GM12878 (cell line): ENCODE results near the gene AURKA. TPM values are rescaled to one million over a fixed set of nuclear protein-coding genes. Genes with fewer than 3 reads are reported as not detected.

ENCODE experiments used
- ATAC-seq: fragments of 200-7000 bp; cut with Tn5 transposase; 3 replicates; pipeline ENCODE4 v1.9.1; 2020; ENCODE audit warnings: mild to moderate bottlenecking, moderate library complexity
- BruUV-seq: library from RNA; stranded (reverse); fragments of 400-500 nt; replicated peaks from 2 replicates; lab custom pipeline; 2021; lab: Mats Ljungman, UMichigan
- CTCF ChIA-PET: fragments of 300-600 bp; sonication (Branson Sonifier 250); formaldehyde crosslinking; extraction: SDS; loops from one replicate; lab custom pipeline; 2021; ENCODE audit warnings: inconsistent platforms; lab: Yijun Ruan, JAX
- POLR2A ChIA-PET: fragments of 350-600 bp; formaldehyde crosslinking; extraction: SDS; loops from one replicate; lab custom pipeline; 2021; ENCODE audit warnings: inconsistent platforms; lab: Charles Lee
- RAD21 ChIA-PET: fragments of 300-600 bp; sonication (Branson Sonifier 250); formaldehyde crosslinking; loops from one replicate; lab custom pipeline; 2023; ENCODE audit warnings: antibody characterized with exemption; ENCODE audit not compliant: unreplicated experiment; lab: Charles Lee
- SMC1A ChIA-PET: fragments of 300-600 bp; sonication (Branson Sonifier 250); formaldehyde crosslinking; loops from one replicate; lab custom pipeline; 2023; ENCODE audit not compliant: unreplicated experiment, uncharacterized antibody; lab: Charles Lee
- DNase-seq: peaks from one replicate; pipeline ENCODE4 v3.0.0-alpha.2; 2011; ENCODE audit warnings: low read depth, low spot score
- FAIRE-seq: peaks from 3 replicates; lab custom pipeline; 2011; peaks lifted over from hg19 to GRCh38; lab: Jason Lieb, UNC
- H2AFZ ChIP-seq: 2 replicates; pipeline ENCODE4 v1.6.0; 2011; ENCODE audit warnings: low read depth, low read length, control low read depth; ENCODE audit not compliant: control insufficient read depth
- H3K27ac ChIP-seq: 2 replicates; pipeline ENCODE4 v1.5.1; 2011; ENCODE audit warnings: control low read depth; ENCODE audit not compliant: control insufficient read depth, insufficient read depth
- H3K27me3 ChIP-seq, 2 experiments: replicated peaks in 1 of 2; 2 replicates each; pipeline versions ENCODE4 v1.6.0 to v1.6.1; 2011; ENCODE audit warnings: low read length in 1 of 2; ENCODE audit not compliant: control insufficient read depth in 2 of 2, insufficient read depth in 2 of 2
- H3K36me3 ChIP-seq, 2 experiments: 2 replicates each; pipeline ENCODE4 v1.5.1; 2011; ENCODE audit warnings: low read length in 1 of 2; ENCODE audit not compliant: control insufficient read depth in 2 of 2, insufficient read depth in 2 of 2
- H3K4me1 ChIP-seq: 2 replicates; pipeline ENCODE4 v1.6.1; 2011; ENCODE audit warnings: mild to moderate bottlenecking, low read length, moderate library complexity, mixed read lengths; ENCODE audit not compliant: control insufficient read depth, insufficient read depth
- H3K4me2 ChIP-seq: 2 replicates; pipeline ENCODE4 v1.6.0; 2011; ENCODE audit warnings: control low read depth; ENCODE audit not compliant: control insufficient read depth, insufficient read depth
- H3K4me3 ChIP-seq: fragments of 200-600 bp; sonication (generic); 2 replicates; pipeline ENCODE4 v1.5.1; 2016
- H3K79me2 ChIP-seq: 2 replicates; pipeline ENCODE4 v1.6.0; 2011; ENCODE audit warnings: low read length; ENCODE audit not compliant: control insufficient read depth, insufficient read depth
- H3K9ac ChIP-seq: 2 replicates; pipeline ENCODE4 v1.8.0; 2011; ENCODE audit warnings: low read length, control low read depth, mixed read lengths; ENCODE audit not compliant: control insufficient read depth, insufficient read depth
- H3K9me3 ChIP-seq: replicated peaks from 3 replicates; pipeline ENCODE4 v1.5.1; 2011; ENCODE audit warnings: mild to moderate bottlenecking, low read length; ENCODE audit not compliant: control insufficient read depth, insufficient read depth
- H4K20me1 ChIP-seq: 2 replicates; pipeline ENCODE4 v1.6.0; 2011; ENCODE audit not compliant: control insufficient read depth, insufficient read depth
- ATF2 ChIP-seq: IDR thresholded peaks from 2 replicates; pipeline ENCODE4 v1.6.1; 2012; ENCODE audit warnings: low read length, inconsistent platforms
- BACH1 ChIP-seq: fragments of 450-650 bp; IDR thresholded peaks from 2 replicates; pipeline ENCODE4 v1.6.1; 2017; ENCODE audit warnings: mild to moderate bottlenecking, borderline replicate concordance
- CHD2 ChIP-seq: IDR thresholded peaks from 2 replicates; pipeline ENCODE4 v1.6.1; 2011; ENCODE audit warnings: low read depth, low read length, improper control_type of control experiment, borderline replicate concordance
- DPF2 ChIP-seq: fragments of 450-650 bp; IDR thresholded peaks from 2 replicates; pipeline ENCODE4 v1.6.1; 2017; ENCODE audit warnings: mild to moderate bottlenecking
- KDM1A ChIP-seq: fragments of 200-600 bp; sonication (generic); IDR thresholded peaks from 2 replicates; pipeline ENCODE4 v1.6.1; 2016; ENCODE audit warnings: borderline replicate concordance
- LARP7 ChIP-seq: fragments of 450-650 bp; IDR thresholded peaks from 2 replicates; pipeline ENCODE4 v1.6.1; 2017; ENCODE audit warnings: mild to moderate bottlenecking
- MEF2B ChIP-seq: fragments of 450-650 bp; IDR thresholded peaks from 2 replicates; pipeline ENCODE4 v1.6.1; 2018; ENCODE audit warnings: mild to moderate bottlenecking, moderate library complexity; ENCODE audit not compliant: partially characterized antibody, poor library complexity, severe bottlenecking
- SMAD5 ChIP-seq: IDR thresholded peaks from 2 replicates; pipeline ENCODE4 v1.6.1; 2016; ENCODE audit warnings: antibody characterized with exemption, low read depth
- WGBS: methylation state at CpG from one replicate; pipeline ENCODE4 v1.1.6; 2016; ENCODE audit warnings: low lambda C conversion rate; ENCODE audit not compliant: insufficient replicate concordance, insufficient coverage; ENCODE audit errors: missing lambda C conversion rate; 5-methylcytosine and 5-hydroxymethylcytosine counted together
- in situ Hi-C: fragments of 300-500 bp; cut with MboI; formaldehyde crosslinking; loops from 9 replicates; pipeline ENCODE4 v1.14.3; 2018; ENCODE audit warnings: mixed read lengths
- intact Hi-C: fragments of 100-400 bp; cut with micrococcal nuclease; formaldehyde crosslinking; loops from one replicate; pipeline ENCODE4 v1.14.2; 2022; ENCODE audit not compliant: unreplicated experiment
- polyA plus RNA-seq, 11 experiments: library from polyadenylated mRNA; depleted of rRNA in 4 of 11; unstranded in 6 of 11; stranded (reverse) in 5 of 11; fragments of >200 nt; fragmentation: Nextera tagmentation in 4 of 11; fragmentation: Illumina TruSeq in 1 of 11; extraction: Ambion mirVana in 4 of 11; extraction: Trizol in 1 of 11; gene quantifications; 1 replicate in 1 of 11; 2 replicates in 10 of 11; pipeline versions ENCODE4 v1.2.1 to v1.2.3, GENCODE V29; 2011 to 2016; ENCODE audit warnings: inconsistent platforms in 2 of 11, missing spikeins in 2 of 11, low read depth in 1 of 11
- total RNA-seq, 4 experiments: library from RNA; depleted of rRNA in 3 of 4; stranded (reverse); fragments of >200 nt in 3 of 4; fragmentation: Illumina TruSeq in 1 of 4; extraction: Trizol in 1 of 4; gene quantifications; 2 replicates each; pipeline versions ENCODE4 v1.2.1 to v1.2.3, GENCODE V29; 2013 to 2021
- TF ChIP-seq, protein P1 (sequence below): IDR thresholded peaks from 2 replicates; pipeline ENCODE4 v1.6.1; 2012; ENCODE audit warnings: improper control_type of control experiment, low read depth, low read length; ENCODE audit not compliant: insufficient replicate concordance

AURKA gene
- total and polyA plus RNA-seq, 10 of the 15 experiments (the other 5 are each of a cell fraction or from before 2014, with no cell fraction given) = 57.3 to 122 (median 73.4) TPM

- TF ChIP-seq ATF2 (no peak), CHD2 (no peak)
Observed at GRCh38 chr20:56371977-56372376, 20.0 kb downstream of the AURKA start (continued).

DNA sequence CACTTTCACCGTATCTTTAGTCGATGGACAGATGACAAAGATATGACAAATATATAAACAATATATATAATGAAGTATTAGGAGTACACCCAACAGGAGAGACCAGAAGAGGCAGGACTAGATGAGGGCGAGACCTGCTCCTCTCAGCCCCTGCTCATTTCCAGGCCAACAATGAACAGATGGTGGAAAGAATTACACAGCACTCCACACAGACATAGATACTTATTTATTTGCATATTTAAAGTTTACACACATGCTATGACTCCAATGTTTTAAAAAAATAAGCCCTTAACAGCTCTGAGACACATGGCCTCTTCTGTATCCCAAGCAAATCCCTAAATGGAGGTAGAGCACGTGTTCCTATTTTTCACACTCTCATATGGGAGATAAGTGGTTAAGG is 22.8 kb downstream of the AURKA start:
- no peaks in the 10 kb centered on the region; the same call in 1 of the 2 replicates for H3K4me1 ChIP-seq
- no peaks in the 10 kb centered on the region for H3K79me2 ChIP-seq
- RAD21 ChIA-PET = no interaction called here
- no peak overlapping the region for H3K27ac ChIP-seq
- DNase-seq (no peak), FAIRE-seq (no peak), ATAC-seq (no peak)
- H3K9ac ChIP-seq = no peak overlapping the region
- in situ Hi-C loops (no loop called here), intact Hi-C loops (no loop called here)
- no TSS peak for BruUV-seq
- no peak overlapping the region for H3K4me3 ChIP-seq
- no peaks in the 10 kb centered on the region for H3K27me3 ChIP-seq
- TF ChIP-seq BACH1 (no peak), SMAD5 (no peak), LARP7 (no peak), KDM1A (no peak), DPF2 (no peak), MEF2B (no peak)
- TF ChIP-seq, protein P1, sequence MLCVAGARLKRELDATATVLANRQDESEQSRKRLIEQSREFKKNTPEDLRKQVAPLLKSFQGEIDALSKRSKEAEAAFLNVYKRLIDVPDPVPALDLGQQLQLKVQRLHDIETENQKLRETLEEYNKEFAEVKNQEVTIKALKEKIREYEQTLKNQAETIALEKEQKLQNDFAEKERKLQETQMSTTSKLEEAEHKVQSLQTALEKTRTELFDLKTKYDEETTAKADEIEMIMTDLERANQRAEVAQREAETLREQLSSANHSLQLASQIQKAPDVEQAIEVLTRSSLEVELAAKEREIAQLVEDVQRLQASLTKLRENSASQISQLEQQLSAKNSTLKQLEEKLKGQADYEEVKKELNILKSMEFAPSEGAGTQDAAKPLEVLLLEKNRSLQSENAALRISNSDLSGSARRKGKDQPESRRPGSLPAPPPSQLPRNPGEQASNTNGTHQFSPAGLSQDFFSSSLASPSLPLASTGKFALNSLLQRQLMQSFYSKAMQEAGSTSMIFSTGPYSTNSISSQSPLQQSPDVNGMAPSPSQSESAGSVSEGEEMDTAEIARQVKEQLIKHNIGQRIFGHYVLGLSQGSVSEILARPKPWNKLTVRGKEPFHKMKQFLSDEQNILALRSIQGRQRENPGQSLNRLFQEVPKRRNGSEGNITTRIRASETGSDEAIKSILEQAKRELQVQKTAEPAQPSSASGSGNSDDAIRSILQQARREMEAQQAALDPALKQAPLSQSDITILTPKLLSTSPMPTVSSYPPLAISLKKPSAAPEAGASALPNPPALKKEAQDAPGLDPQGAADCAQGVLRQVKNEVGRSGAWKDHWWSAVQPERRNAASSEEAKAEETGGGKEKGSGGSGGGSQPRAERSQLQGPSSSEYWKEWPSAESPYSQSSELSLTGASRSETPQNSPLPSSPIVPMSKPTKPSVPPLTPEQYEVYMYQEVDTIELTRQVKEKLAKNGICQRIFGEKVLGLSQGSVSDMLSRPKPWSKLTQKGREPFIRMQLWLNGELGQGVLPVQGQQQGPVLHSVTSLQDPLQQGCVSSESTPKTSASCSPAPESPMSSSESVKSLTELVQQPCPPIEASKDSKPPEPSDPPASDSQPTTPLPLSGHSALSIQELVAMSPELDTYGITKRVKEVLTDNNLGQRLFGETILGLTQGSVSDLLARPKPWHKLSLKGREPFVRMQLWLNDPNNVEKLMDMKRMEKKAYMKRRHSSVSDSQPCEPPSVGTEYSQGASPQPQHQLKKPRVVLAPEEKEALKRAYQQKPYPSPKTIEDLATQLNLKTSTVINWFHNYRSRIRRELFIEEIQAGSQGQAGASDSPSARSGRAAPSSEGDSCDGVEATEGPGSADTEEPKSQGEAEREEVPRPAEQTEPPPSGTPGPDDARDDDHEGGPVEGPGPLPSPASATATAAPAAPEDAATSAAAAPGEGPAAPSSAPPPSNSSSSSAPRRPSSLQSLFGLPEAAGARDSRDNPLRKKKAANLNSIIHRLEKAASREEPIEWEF = no peak
- H3K36me3 ChIP-seq = peaks cover 11 to 34% of the 10 kb centered on the region in 2 experiments
- CTCF ChIA-PET = no interaction called here
- POLR2A ChIA-PET = no interaction called here
- no peak overlapping the region for H3K4me2 ChIP-seq
- SMC1A ChIA-PET = interaction anchor here (2.0 kb wide), 1 partner anchor 16 kb away, joined by 4 read pairs; no protein-coding TSS in a partner anchor
- H3K9me3 ChIP-seq = no peaks in the 10 kb centered on the region
- H2AFZ ChIP-seq = no peak overlapping the region
- no peaks in the 10 kb centered on the region for H4K20me1 ChIP-seq
- 98% methylated on average over 4 of the region's 4 CpGs for WGBS
